ENCODE data around the gene SIL1.

The SIL1 gene

GRCh38 chr5:139196296-139196956, 1.7 kb downstream of the SIL1 start:
- no peak for TF ChIP-seq EP300 (IDR thresholded peaks at IDR 0.05; ENCODE audit: borderline replicate concordance)
- no peak for TF ChIP-seq RAD21 (IDR thresholded peaks at IDR 0.05; ENCODE audit: low read depth)
- TF ChIP-seq YY1 (IDR thresholded peaks at IDR 0.05; ENCODE audit: low read depth) = no peak

DNA sequence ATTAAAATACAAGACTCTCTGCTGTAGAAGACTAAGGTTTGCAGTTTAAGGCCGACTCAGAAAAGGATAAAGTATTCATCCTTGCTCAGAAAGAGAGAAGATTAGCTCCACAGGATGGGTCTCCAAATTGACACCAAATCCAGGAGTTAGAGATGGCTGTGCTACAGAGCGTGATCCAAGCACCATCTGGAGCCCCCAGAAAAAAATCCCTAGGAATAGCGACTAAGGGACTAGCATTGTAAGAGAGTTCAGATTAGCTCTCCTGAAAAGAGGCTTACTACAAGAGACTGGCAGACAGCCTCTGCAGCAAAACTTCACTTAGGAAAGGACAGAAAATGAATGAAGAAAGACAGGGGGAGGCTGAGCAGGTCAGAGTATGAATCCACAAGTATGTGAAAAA, 3.7 kb downstream of the SIL1 start:
- TF ChIP-seq RAD21 (IDR thresholded peaks at IDR 0.05; ENCODE audit: low read depth) (no peak), EP300 (IDR thresholded peaks at IDR 0.05; ENCODE audit: borderline replicate concordance) (no peak), CREB1 (IDR thresholded peaks at IDR 0.05; ENCODE audit: low read depth) (no peak), FOXM1 (IDR thresholded peaks at IDR 0.05; ENCODE audit: borderline replicate concordance, low read depth) (no peak), NFIC (IDR thresholded peaks at IDR 0.05) (no peak), YY1 (IDR thresholded peaks at IDR 0.05; ENCODE audit: low read depth) (no peak), TAF1 (IDR thresholded peaks at IDR 0.05; ENCODE audit: low read depth) (no peak), REST (IDR thresholded peaks at IDR 0.05; ENCODE audit: low read depth) (no peak), TCF12 (IDR thresholded peaks at IDR 0.05; ENCODE audit: low read depth) (no peak), CEBPB (IDR thresholded peaks at IDR 0.05) (no peak), TEAD4 (IDR thresholded peaks at IDR 0.05) (no peak), ZBTB7A (IDR thresholded peaks at IDR 0.05; ENCODE audit: low read depth) (no peak), EGR1 (IDR thresholded peaks at IDR 0.05) (no peak), USF1 (IDR thresholded peaks at IDR 0.05) (no peak)
- TF ChIP-seq, protein P1, sequence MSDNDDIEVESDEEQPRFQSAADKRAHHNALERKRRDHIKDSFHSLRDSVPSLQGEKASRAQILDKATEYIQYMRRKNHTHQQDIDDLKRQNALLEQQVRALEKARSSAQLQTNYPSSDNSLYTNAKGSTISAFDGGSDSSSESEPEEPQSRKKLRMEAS (IDR thresholded peaks at IDR 0.05) = no peak

GRCh38 chr5:139193928-139194327, 4.2 kb downstream of the SIL1 start:
- TF ChIP-seq YY1 (IDR thresholded peaks at IDR 0.05; ENCODE audit: low read depth) = no peak
- 0 out of 2 replicates have a peak, but pooled peaks have one; percentile 5 for TF ChIP-seq RAD21 (IDR thresholded peaks at IDR 0.05; ENCODE audit: low read depth)
- TF ChIP-seq ZBTB7A (IDR thresholded peaks at IDR 0.05; ENCODE audit: low read depth) = no peak

DNA sequence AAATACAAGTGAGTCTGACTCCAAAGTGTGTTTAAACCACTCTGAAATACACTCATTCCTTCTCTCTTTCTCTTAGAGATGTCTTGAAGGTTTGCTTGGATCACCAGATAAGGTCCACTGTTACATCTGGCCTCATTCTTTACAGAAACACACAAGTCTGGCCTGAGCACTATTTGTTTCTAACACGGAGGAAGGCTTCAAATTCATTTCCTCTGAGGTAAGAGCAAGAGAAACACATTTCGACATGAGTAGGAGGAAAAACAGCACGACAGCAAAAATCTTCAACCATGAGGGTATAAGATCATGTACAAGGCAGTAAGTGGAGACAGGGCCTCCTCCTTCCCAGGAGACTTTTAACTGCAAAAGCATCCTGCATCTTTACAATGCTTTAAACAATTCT, 8.0 kb downstream of the SIL1 start:
- TF ChIP-seq CREB1 (IDR thresholded peaks at IDR 0.05; ENCODE audit: low read depth) = no peak
- no peak for TF ChIP-seq USF1 (IDR thresholded peaks at IDR 0.05)
- TF ChIP-seq, protein P1 (IDR thresholded peaks at IDR 0.05) = no peak
- no peak for TF ChIP-seq EGR1 (IDR thresholded peaks at IDR 0.05)
- no peak for TF ChIP-seq REST (IDR thresholded peaks at IDR 0.05; ENCODE audit: low read depth)
- no peak for TF ChIP-seq RAD21 (IDR thresholded peaks at IDR 0.05; ENCODE audit: low read depth)
- no peak for TF ChIP-seq YY1 (IDR thresholded peaks at IDR 0.05; ENCODE audit: low read depth)
- no peak for TF ChIP-seq NFIC (IDR thresholded peaks at IDR 0.05)
- TF ChIP-seq FOXM1 (IDR thresholded peaks at IDR 0.05; ENCODE audit: borderline replicate concordance, low read depth) = no peak
- no peak for TF ChIP-seq CEBPB (IDR thresholded peaks at IDR 0.05)
- TF ChIP-seq TEAD4 (IDR thresholded peaks at IDR 0.05) = no peak
- no peak for TF ChIP-seq ZBTB7A (IDR thresholded peaks at IDR 0.05; ENCODE audit: low read depth)
- TF ChIP-seq EP300 (IDR thresholded peaks at IDR 0.05; ENCODE audit: borderline replicate concordance) = no peak
- no peak for TF ChIP-seq TAF1 (IDR thresholded peaks at IDR 0.05; ENCODE audit: low read depth)
- no peak for TF ChIP-seq TCF12 (IDR thresholded peaks at IDR 0.05; ENCODE audit: low read depth)

- no peak for TF ChIP-seq CEBPB (IDR thresholded peaks at IDR 0.05)
- TF ChIP-seq YY1 (IDR thresholded peaks at IDR 0.05; ENCODE audit: low read depth) = no peak
- no peak for TF ChIP-seq NFIC (IDR thresholded peaks at IDR 0.05)
- no peak for TF ChIP-seq EP300 (IDR thresholded peaks at IDR 0.05; ENCODE audit: borderline replicate concordance)
- TF ChIP-seq TAF1 (IDR thresholded peaks at IDR 0.05; ENCODE audit: low read depth) = no peak
- TF ChIP-seq, protein P1 (IDR thresholded peaks at IDR 0.05) = no peak
- no peak for TF ChIP-seq ZBTB7A (IDR thresholded peaks at IDR 0.05; ENCODE audit: low read depth)
- no peak for TF ChIP-seq TCF12 (IDR thresholded peaks at IDR 0.05; ENCODE audit: low read depth)
- no peak for TF ChIP-seq EGR1 (IDR thresholded peaks at IDR 0.05)
- TF ChIP-seq USF1 (IDR thresholded peaks at IDR 0.05) = no peak
- no peak for TF ChIP-seq RAD21 (IDR thresholded peaks at IDR 0.05; ENCODE audit: low read depth)
- no peak for TF ChIP-seq TEAD4 (IDR thresholded peaks at IDR 0.05)
- no peak for TF ChIP-seq REST (IDR thresholded peaks at IDR 0.05; ENCODE audit: low read depth)
Measured at GRCh38 chr5:139188558-139189270, 9.5 kb downstream of the SIL1 start.
